PC-9 (cell line): ENCODE results near the gene GSTA3.
"Not testable (repeated sequence)": the region's sequence is repeated elsewhere in the genome, so short reads cannot be mapped to it uniquely, and the experiment has no call there.

Experiments
- EZH2 ChIP-seq: fragments of 200-600 bp; sonication (generic); IDR thresholded peaks from 2 replicates; pipeline ENCODE4 v1.8.0; 2017; ENCODE audit warnings: antibody characterized with exemption, low read depth
- TF ChIP-seq, protein P1 (sequence below): fragments of 200-600 bp; sonication (generic); conservative IDR thresholded peaks from 2 replicates; pipeline ENCODE4 v1.6.1; 2017; ENCODE audit warnings: mixed run types, antibody characterized with exemption, mild to moderate bottlenecking, moderate library complexity

DNA sequence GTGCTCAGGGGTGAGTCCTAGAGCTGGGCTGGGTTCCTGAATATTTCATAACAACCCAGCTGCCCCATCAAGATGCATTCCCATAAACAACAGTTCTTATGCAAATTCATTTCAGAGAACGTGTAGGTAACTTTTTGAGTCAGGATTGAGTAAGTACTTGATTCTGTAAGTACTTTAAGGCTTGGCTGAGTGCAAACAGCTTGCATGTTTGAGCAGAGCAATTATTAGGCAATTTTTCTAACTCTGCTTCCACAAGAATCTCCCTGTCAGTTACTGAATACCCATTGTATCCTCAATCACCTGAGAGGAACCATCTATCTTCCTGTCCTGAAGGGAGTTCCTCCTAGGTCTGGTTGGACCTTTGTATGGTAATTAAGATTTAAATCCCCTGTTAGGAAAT is 10.0 kb upstream of the GSTA3 start:
- TF ChIP-seq, protein P1, sequence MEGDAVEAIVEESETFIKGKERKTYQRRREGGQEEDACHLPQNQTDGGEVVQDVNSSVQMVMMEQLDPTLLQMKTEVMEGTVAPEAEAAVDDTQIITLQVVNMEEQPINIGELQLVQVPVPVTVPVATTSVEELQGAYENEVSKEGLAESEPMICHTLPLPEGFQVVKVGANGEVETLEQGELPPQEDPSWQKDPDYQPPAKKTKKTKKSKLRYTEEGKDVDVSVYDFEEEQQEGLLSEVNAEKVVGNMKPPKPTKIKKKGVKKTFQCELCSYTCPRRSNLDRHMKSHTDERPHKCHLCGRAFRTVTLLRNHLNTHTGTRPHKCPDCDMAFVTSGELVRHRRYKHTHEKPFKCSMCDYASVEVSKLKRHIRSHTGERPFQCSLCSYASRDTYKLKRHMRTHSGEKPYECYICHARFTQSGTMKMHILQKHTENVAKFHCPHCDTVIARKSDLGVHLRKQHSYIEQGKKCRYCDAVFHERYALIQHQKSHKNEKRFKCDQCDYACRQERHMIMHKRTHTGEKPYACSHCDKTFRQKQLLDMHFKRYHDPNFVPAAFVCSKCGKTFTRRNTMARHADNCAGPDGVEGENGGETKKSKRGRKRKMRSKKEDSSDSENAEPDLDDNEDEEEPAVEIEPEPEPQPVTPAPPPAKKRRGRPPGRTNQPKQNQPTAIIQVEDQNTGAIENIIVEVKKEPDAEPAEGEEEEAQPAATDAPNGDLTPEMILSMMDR, result not testable (repeated sequence)
- not testable (repeated sequence) for TF ChIP-seq EZH2
